SJCRH30 (cell line): ENCODE data around the gene PSMD12. TPM values are rescaled to one million over a fixed set of nuclear protein-coding genes. Genes with fewer than 3 reads are reported as not detected.
"Not testable (repeated sequence)": the region's sequence is repeated elsewhere in the genome, so short reads cannot be mapped to it uniquely, and the experiment has no call there.

Experiments used
- DNase-seq, 2 experiments: peaks; one replicate each; pipeline ENCODE4 v3.0.0-alpha.2; 2015 to 2020
- H3K27ac ChIP-seq: fragments of 250-450 bp; sonication (Bioruptor Pico); 2 replicates; pipeline ENCODE4 v1.5.1; 2020; ENCODE audit warnings: mild to moderate bottlenecking, moderate library complexity
- H3K27me3 ChIP-seq: fragments of 250-450 bp; sonication (Bioruptor Pico); 2 replicates; pipeline ENCODE4 v1.5.1; 2020; ENCODE audit warnings: mild to moderate bottlenecking, moderate library complexity
- H3K36me3 ChIP-seq: fragments of 250-450 bp; sonication (Bioruptor Pico); 2 replicates; pipeline ENCODE4 v1.5.1; 2020; ENCODE audit warnings: mild to moderate bottlenecking, moderate library complexity
- H3K4me1 ChIP-seq: fragments of 250-450 bp; sonication (Bioruptor Pico); 2 replicates; pipeline ENCODE4 v1.5.1; 2020; ENCODE audit warnings: mild to moderate bottlenecking, moderate library complexity
- H3K4me3 ChIP-seq: fragments of 250-450 bp; sonication (Bioruptor Pico); 2 replicates; pipeline ENCODE4 v1.5.1; 2020; ENCODE audit warnings: mild to moderate bottlenecking, moderate library complexity
- H3K9me3 ChIP-seq: fragments of 250-450 bp; sonication (Bioruptor Pico); replicated peaks from 2 replicates; pipeline ENCODE4 v1.5.1; 2020; ENCODE audit warnings: mild to moderate bottlenecking, moderate library complexity
- total RNA-seq: library from RNA; depleted of rRNA; stranded (reverse); fragments of >200 nt; shearing (Covaris generic); gene quantifications from 2 replicates; pipeline ENCODE4 v1.2.3, GENCODE V29; 2014

The PSMD12 gene
- total RNA-seq, 1 experiment from 2014 or later, result 69.7 TPM

DNA sequence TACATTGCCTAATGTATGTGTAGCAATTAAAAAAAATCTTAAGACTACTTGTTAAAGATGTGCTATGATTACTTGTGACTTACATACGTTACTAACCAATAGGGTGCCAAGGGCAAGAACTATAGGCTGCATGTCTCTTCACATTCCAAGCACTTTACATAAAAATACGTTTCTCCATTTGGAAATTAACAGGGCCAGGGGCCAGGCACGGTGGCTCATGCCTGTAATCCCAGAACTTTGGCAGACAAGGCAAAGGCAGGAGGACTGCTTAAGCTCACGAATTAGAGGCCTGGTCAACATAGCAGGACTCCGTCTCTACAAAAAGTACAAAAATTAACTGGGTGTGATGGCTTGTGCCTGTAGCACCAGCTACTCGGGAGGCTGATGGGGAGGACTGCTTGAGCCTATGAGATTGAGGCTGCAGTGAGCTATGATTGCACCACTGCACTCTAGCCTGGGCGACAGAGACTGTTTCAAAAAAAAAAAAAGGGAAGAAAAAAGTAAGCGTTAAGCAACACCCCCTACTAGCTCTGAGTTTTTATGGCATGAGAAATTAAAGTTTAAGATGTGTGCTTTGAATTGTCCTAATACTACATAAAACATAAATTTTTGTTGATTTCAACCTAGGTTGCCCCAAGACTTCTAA, 12.3 kb downstream of the PSMD12 start:
- no peak overlapping the region for H3K27ac ChIP-seq

DNA sequence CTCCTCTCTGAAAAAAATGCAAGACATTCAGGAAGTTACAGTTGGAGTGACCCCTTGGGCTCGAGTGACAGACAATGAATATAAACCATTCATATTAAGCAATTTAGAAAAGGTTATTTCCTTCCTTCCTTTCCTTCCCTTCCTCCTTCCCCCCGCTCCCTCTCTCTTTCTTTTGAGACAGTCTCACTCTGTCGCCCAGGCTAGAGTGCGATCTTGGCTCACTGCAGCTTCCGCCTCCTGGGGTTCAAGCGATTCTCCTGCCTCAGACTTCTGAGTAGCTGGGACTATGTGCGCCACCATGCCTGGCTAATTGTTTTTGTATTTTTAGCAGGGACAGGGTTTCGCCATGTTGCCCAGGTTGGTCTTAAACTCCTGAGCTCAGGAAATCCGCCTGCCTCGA, 13.2 kb downstream of the PSMD12 start:
- H3K27me3 ChIP-seq, result no peaks in the 10 kb centered on the region
- H3K9me3 ChIP-seq, result no peaks in the 10 kb centered on the region
- peaks cover 93% of the 10 kb centered on the region for H3K36me3 ChIP-seq
- no peaks in the 10 kb centered on the region for H3K4me1 ChIP-seq
- no peak overlapping the region for H3K27ac ChIP-seq
- DNase-seq, result no peak
- no peak overlapping the region for H3K4me3 ChIP-seq

More for the DNA sequence above, 12.3 kb downstream of the PSMD12 start:
- Histone ChIP-seq H3K27me3 (no peaks in the 10 kb centered on the region), H3K4me1 (no peaks in the 10 kb centered on the region), H3K4me3 (no peak overlapping the region), H3K36me3 (peaks cover 89% of the 10 kb centered on the region), H3K9me3 (no peaks in the 10 kb centered on the region)
- DNase-seq, result no peak

DNA sequence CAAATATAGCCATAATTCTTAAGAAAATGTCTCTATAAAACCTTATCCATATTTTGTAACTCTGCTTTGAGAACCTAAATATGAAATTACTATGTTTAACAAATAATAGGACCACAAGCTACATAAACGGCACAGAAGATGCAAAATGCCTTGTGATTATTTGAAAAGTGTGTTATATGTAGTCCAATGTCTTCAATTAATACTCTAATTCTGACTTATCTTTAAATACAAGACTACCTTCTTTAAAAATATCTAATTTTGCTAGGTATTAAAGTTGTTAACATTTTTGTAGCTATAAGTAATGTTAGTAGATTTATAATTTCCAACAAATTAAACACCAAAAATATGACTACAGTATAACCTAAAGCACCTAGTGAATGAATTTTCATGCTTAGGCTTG, 17.0 kb downstream of the PSMD12 start:
- Histone ChIP-seq H3K9me3 (no peaks in the 10 kb centered on the region), H3K27me3 (no peaks in the 10 kb centered on the region), H3K4me1 (no peaks in the 10 kb centered on the region), H3K27ac (no peak overlapping the region), H3K36me3 (peaks cover 94% of the 10 kb centered on the region), H3K4me3 (no peak overlapping the region)
- no peak for DNase-seq

DNA sequence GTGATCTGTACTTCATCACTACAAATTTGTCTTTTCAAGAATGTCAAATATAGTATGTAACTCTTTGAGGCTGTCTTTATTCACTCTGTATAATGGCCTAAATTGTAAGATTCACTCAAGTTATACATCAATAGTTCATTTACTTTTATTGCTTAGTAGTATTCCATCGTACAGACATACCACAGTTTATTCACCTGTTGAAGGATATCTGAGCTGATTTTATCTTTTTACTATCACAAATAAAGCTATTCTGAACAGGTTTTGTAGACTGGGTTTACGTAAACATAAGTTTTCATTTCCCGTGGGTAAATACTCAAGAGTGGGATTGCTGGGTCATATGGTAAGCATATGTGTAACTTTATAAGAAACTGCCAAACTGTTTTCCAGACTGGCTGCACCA, 18.6 kb downstream of the PSMD12 start:
- H3K9me3 ChIP-seq, result no peaks in the 10 kb centered on the region
- DNase-seq, result no peak
- no peaks in the 10 kb centered on the region for H3K27me3 ChIP-seq
- H3K4me3 ChIP-seq, result no peak overlapping the region
- H3K27ac ChIP-seq, result no peak overlapping the region
- no peaks in the 10 kb centered on the region for H3K4me1 ChIP-seq
- peaks cover 94% of the 10 kb centered on the region for H3K36me3 ChIP-seq

DNA sequence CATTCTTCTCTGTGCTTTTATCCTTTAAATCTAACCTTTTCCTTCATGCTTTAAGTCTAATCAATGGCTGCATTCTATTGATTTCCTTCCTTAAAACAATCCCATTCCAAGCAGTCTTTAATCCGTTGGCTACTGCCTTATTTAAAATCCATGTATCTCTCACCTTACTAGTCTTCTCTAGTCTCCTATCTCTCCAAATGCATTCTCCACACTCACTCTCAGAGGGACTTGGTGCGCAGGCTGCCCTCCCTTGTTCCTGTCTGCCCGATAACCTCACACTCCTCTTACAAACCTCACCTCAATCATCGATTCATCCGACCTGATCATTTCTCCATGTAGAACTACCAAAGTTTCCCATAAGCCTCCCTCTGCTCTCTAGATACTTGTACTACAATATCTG, 23.1 kb downstream of the PSMD12 start:
- Histone ChIP-seq H3K27ac (no peak overlapping the region), H3K9me3 (no peaks in the 10 kb centered on the region; the same call in 1 of the 2 replicates), H3K27me3 (no peaks in the 10 kb centered on the region), H3K4me3 (no peak overlapping the region), H3K4me1 (peaks cover 13% of the 10 kb centered on the region), H3K36me3 (peaks cover 84% of the 10 kb centered on the region)
- no peak for DNase-seq

DNA sequence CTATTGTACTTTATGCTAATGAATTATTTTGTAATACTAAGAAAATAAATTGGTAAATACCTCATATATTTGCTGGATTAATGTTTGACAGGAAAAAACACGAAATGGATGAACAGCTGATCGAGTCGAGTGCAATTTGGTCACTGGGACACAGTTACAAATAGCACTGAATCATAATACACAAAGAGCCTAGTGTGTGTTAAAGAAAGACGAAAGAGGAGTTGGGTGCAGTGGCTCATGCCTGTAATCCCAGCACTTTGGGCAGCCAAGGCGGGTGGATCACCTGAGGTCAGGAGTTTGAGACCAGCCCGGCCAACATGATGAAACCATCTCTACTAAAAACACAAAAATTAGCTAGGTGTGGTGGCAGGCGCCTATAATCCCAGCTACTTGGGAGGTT, 28.0 kb downstream of the PSMD12 start:
- DNase-seq, H3K4me3 ChIP-seq, H3K9me3 ChIP-seq, H3K27me3 ChIP-seq: not testable (repeated sequence)
- Histone ChIP-seq H3K36me3 (peaks cover 44% of the 10 kb centered on the region), H3K27ac (peak overlapping the region; percentile 56), H3K4me1 (peaks cover 14% of the 10 kb centered on the region)

DNA sequence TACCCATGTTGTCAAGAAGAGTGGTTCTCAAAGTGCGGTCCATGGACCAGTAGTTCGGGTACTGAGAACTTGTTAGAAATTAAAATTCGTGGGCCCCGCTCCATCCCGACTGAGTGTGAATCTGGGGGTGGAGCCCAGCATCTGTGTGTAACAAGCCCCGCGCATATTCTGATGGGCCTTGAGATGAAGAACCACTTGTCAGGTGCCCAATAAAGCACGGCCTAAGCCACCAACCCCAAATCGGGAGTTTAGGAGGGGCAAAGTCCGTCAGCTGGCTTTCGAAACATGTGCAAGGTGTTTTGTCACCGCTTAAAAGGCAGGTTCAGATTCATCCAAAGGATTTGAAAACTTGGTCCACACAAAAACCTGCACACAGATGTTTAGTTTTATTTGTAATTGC, 29.5 kb downstream of the PSMD12 start:
- no peaks in the 10 kb centered on the region for H3K27me3 ChIP-seq
- H3K4me1 ChIP-seq, result peaks cover 15% of the 10 kb centered on the region
- no peak overlapping the region for H3K4me3 ChIP-seq
- peaks cover 3% of the 10 kb centered on the region; the same call in 1 of the 2 replicates for H3K9me3 ChIP-seq
- no peak overlapping the region for H3K27ac ChIP-seq
- peaks cover 31% of the 10 kb centered on the region for H3K36me3 ChIP-seq
- no peak for DNase-seq

DNA sequence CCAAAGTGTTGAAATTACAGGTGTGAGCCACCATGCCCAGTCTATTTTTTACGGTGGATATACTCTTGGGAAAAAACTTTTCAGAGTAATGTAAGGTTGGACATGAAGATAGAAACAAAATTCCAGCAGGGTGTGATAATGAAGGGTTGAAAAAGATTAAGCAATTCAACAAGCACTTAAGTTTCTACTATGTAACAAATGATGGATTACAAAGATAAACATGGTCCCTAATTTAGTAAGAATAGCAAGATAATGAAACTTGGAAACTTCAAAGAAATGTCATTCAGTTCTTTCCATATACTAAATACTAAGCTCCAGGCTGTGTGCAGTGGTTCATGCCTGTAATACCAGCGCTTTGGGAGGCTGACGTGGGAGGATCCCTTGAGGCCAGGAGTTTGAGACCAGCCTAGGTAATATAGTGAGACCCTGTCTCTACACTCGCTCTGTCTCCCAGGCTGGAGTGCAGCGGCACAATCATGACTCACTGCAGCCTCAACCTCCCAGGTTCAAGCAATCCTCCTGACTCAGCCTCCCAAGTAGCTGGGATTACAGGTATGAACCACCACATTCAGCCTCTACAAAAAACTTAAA, 31.0 kb downstream of the PSMD12 start:
- no peak for DNase-seq
- Histone ChIP-seq H3K27me3 (no peaks in the 10 kb centered on the region), H3K4me1 (peaks cover 11% of the 10 kb centered on the region), H3K27ac (no peak overlapping the region), H3K4me3 (no peak overlapping the region), H3K36me3 (peaks cover 18% of the 10 kb centered on the region), H3K9me3 (peaks cover 3% of the 10 kb centered on the region; the same call in 1 of the 2 replicates)

DNA sequence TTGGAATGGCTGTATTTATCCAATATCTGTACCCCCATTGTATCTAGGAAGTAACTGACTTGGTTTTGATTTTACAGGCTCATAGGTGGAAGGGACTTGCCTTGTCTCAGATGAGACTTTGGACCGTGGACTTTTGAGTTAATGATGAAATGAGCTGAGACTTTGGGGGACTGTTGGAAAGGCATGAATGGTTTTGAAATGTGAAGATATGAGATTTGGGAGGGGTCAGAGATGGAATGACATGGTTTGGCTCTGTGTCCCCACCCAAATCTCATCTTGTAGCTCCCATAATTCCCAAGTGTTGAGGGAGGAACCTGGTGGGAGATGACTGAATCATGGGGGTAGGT, 34.2 kb downstream of the PSMD12 start:
- not testable (repeated sequence) for H3K27me3 ChIP-seq, H3K4me1 ChIP-seq, H3K27ac ChIP-seq, H3K36me3 ChIP-seq, DNase-seq, H3K4me3 ChIP-seq, H3K9me3 ChIP-seq

DNA sequence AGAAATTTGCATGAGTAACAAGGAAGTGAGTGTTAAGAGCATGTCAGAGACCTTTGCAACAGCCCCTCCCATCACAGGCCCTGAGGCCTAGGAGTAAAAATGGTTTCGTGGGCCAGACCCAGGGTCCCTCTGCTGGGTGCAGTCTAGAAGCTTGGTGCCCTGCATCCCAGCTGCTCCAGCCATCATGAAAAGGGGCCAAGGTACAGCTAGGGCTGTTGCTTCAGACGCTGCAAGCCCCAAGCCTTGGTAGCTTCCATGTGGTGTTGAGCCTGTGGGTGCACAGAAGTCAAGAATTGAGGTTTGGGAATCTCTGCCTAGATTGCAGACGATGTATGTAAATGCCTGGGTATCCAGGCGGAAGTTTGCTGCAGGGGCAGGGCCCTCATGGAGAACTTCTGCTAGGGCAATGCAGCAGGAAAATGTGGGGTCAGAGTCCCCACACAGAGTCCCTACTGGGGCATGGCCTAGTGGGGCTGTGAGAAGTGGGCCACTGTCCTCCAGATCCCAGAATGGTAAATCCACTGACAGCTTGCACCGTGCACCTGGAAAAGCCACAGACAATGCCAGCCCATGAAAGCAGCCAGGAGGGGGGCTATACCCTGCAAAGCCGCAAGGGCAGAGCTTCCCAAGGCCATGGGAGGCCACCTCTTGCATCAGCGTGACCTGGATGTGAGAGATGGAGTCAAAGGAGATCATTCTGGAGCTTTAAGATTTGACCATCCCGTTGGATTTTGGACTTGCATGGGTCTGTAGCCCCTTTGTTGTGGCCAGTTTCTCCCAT, 34.8 kb downstream of the PSMD12 start:
- not testable (repeated sequence) for DNase-seq, H3K36me3 ChIP-seq, H3K27me3 ChIP-seq, H3K4me1 ChIP-seq, H3K4me3 ChIP-seq, H3K9me3 ChIP-seq, H3K27ac ChIP-seq

DNA sequence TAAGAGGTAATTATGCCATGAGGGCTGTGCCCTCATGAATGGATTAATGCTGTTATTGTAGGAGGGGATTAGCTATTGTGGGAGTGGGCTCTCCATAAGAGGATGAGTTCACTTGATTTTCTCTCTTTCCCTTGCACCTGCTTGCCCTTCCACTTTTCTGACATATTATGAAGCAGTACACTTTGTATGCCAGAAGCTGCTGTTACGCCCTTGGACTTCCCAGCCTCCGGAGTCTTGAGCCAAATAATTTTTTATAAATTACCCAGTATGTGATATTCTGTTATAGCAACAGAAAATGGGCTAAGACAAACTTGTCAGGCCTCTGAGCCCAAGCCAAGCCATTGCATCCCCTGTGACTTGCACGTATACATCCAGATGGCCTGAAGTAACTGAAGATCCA, 38.4 kb downstream of the PSMD12 start:
- DNase-seq, result no peak
- no peaks in the 10 kb centered on the region for H3K4me1 ChIP-seq

DNA sequence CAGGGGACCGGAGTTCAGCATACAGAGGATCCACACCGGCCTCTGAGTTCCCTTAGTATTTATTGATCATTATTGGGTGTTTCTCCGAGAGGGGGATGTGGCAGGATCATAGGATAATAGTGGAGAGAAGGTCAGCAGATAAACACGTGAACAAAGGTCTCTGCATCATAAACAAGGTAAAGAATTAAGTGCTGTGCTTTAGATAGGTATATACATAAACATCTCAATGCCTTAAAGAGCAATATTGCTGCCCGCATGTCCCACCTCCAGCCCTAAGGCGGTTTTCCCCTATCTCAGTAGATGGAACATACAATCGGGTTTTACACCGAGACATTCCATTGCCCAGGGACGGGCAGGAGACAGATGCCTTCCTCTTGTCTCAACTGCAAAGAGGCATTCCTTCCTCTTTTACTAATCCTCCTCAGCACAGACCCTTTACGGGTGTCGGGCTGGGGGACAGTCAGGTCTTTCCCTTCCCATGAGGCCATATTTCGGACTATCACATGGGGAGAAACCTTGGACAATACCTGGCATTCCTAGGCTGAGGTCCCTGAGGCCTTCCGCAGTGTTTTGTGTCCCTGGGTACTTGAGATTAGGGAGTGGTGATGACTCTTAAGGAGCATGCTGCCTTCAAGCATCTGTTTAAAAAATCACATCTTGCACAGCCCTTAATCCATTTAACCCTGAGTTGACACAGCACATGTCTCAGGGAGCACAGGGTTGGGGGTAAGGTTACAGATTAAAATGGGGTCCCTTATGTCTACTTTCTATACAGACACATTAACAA, 39.2 kb downstream of the PSMD12 start:
- H3K4me3 ChIP-seq, H3K9me3 ChIP-seq, DNase-seq, H3K4me1 ChIP-seq, H3K36me3 ChIP-seq, H3K27ac ChIP-seq, H3K27me3 ChIP-seq: not testable (repeated sequence)

More for the DNA sequence above, 38.4 kb downstream of the PSMD12 start:
- Histone ChIP-seq H3K36me3 (no peaks in the 10 kb centered on the region), H3K27me3 (no peaks in the 10 kb centered on the region), H3K27ac (no peak overlapping the region), H3K4me3 (no peak overlapping the region), H3K9me3 (no peaks in the 10 kb centered on the region; the same call in 1 of the 2 replicates)

DNA sequence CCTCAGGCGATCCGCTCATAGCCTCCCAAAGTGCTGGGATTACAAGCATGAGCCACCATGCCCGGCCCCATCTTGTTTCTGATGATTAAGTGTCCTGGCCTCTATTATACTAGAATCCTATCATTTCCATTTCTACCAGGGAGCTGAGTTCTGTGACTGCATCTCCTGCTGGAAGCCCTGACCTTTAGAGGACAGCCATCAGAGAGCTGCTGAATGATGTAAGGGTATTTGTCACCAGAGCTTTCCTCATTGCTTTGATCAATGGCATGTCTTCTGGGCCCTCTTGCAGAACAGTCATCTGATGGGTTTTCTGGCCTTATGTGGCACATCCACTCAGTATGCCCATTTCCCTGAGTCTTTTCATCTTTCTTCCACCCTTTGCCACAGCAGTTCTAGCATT, 39.9 kb downstream of the PSMD12 start:
- H3K27me3 ChIP-seq, result no peaks in the 10 kb centered on the region
- no peak for DNase-seq
- no peak overlapping the region for H3K27ac ChIP-seq
- no peaks in the 10 kb centered on the region; the same call in 1 of the 2 replicates for H3K9me3 ChIP-seq
- no peaks in the 10 kb centered on the region for H3K36me3 ChIP-seq
- H3K4me1 ChIP-seq, result no peaks in the 10 kb centered on the region
- no peak overlapping the region for H3K4me3 ChIP-seq

DNA sequence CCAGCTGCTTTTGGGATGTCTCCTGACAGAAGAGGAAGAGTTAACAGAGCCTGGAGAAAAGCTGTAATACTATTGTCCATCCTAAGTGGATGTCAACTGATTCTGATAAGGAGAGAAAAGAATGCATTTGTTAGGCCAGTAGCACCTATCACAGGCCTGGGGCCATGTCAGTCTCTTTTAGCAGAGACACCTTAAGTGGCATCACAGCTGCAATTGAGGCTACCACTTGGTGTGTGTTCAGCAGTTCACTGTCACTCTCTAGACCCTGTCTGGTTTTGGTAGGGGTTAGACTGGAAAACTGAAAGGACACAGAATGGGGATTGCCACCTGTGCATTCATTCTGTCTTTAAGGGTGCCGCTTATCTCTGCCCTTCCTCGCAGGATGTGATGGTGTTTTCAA, 42.0 kb downstream of the PSMD12 start:
- H3K4me1 ChIP-seq, result no peaks in the 10 kb centered on the region
- H3K36me3 ChIP-seq, result no peaks in the 10 kb centered on the region
- no peaks in the 10 kb centered on the region for H3K27me3 ChIP-seq
- H3K27ac ChIP-seq, result no peak overlapping the region
- H3K9me3 ChIP-seq, result no peaks in the 10 kb centered on the region
- H3K4me3 ChIP-seq, result no peak overlapping the region
- DNase-seq, result no peak

DNA sequence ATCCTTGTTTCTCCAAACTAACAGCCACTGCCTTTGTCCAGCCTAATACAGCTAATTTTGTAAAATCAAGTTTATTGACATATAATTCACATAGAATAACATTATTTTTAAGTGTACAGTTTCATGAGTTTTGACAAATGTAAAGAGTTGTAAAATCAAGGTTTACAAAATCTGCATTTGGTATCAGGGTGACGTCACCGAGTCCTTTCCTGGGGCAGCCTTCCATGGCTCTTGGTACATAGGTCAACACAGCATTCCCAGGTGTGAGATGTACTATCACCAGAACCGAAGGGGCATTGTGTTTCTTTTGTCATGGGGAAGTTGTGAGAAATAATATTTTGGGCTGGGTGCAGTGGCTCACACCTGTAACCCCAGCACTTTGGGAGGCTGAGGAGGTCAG, 42.9 kb downstream of the PSMD12 start:
- H3K9me3 ChIP-seq, result no peaks in the 10 kb centered on the region
- H3K4me1 ChIP-seq, result no peaks in the 10 kb centered on the region
- no peak overlapping the region for H3K27ac ChIP-seq
- H3K27me3 ChIP-seq, result no peaks in the 10 kb centered on the region
- no peaks in the 10 kb centered on the region for H3K36me3 ChIP-seq
- no peak for DNase-seq
- no peak overlapping the region for H3K4me3 ChIP-seq
